ENCODE measurements around the gene ROPN1L.

Gene ROPN1L

GRCh38 chr5:10432059-10433008, 9.3 kb upstream of the ROPN1L start:
- ATAC-seq (ENCODE audit: insufficient read depth, low read depth) (no peak), DNase-seq (no peak)
- TF ChIP-seq, protein P1, sequence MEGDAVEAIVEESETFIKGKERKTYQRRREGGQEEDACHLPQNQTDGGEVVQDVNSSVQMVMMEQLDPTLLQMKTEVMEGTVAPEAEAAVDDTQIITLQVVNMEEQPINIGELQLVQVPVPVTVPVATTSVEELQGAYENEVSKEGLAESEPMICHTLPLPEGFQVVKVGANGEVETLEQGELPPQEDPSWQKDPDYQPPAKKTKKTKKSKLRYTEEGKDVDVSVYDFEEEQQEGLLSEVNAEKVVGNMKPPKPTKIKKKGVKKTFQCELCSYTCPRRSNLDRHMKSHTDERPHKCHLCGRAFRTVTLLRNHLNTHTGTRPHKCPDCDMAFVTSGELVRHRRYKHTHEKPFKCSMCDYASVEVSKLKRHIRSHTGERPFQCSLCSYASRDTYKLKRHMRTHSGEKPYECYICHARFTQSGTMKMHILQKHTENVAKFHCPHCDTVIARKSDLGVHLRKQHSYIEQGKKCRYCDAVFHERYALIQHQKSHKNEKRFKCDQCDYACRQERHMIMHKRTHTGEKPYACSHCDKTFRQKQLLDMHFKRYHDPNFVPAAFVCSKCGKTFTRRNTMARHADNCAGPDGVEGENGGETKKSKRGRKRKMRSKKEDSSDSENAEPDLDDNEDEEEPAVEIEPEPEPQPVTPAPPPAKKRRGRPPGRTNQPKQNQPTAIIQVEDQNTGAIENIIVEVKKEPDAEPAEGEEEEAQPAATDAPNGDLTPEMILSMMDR (IDR thresholded peaks at IDR 0.05; ENCODE audit: borderline replicate concordance, extremely low read depth, low read length, poor library complexity, severe bottlenecking), result no peak
- no peak for TF ChIP-seq EZH2 (IDR thresholded peaks at IDR 0.05; ENCODE audit: borderline replicate concordance, low read depth, low read length, severe bottlenecking)
- H4K20me1 ChIP-seq (ENCODE audit: insufficient read depth, low read length), result no peaks in the 10 kb centered on the region
- H3K27ac ChIP-seq (ENCODE audit: low read length), result no peak overlapping the region
- H3K9ac ChIP-seq (ENCODE audit: low read depth, low read length), result no peak overlapping the region
- no peaks in the 10 kb centered on the region for H3K9me3 ChIP-seq (ENCODE audit: insufficient read depth, low read length, severe bottlenecking)
- peaks cover 71% of the 10 kb centered on the region for H3K36me3 ChIP-seq (ENCODE audit: insufficient read depth, low read length)
- H3K4me3 ChIP-seq (ENCODE audit: low read depth in 1 of 2, low read length in 2 of 2), result no peak overlapping the region
- H3K4me1 ChIP-seq (ENCODE audit: insufficient read depth, low read length), result no peaks in the 10 kb centered on the region
- no peak overlapping the region for H3K4me2 ChIP-seq (ENCODE audit: insufficient read depth, low read length)
- no peaks in the 10 kb centered on the region for H3K27me3 ChIP-seq (ENCODE audit: insufficient read depth, low read length, poor library complexity)
- H2AFZ ChIP-seq (ENCODE audit: low read depth, low read length), result no peak overlapping the region
- H3K79me2 ChIP-seq (ENCODE audit: insufficient read depth, low read length), result no peaks in the 10 kb centered on the region

GRCh38 chr5:10434392-10434791, 7.3 kb upstream of the ROPN1L start:
- ATAC-seq (ENCODE audit: insufficient read depth, low read depth), result peak; percentile 52; the same call in 1 of the 3 replicates
- peaks cover 53% of the 10 kb centered on the region for H3K36me3 ChIP-seq (ENCODE audit: insufficient read depth, low read length)

DNA sequence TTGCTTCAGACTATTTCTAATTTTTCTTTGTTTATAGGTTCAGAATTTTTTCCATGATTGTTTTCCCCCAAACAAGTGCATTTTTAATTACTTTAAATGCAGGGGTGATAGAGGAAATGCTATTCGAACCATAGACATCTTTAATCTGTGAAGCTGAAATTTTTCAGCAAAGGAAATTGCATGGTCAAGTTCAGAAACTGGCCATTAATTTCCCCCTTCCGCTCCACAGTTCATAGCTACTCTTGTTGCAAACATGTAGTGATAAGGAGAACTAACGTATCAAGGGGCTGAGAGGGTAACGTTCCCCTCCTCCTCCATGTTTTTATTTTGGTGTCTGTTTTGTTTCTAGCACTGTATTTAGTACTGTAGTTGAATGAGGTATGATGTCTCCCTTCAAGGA, 3.4 kb upstream of the ROPN1L start:
- no peak for DNase-seq
- no peak for ATAC-seq (ENCODE audit: insufficient read depth, low read depth)

More at GRCh38 chr5:10434392-10434791, 7.3 kb upstream of the ROPN1L start:
- no peaks in the 10 kb centered on the region for H3K79me2 ChIP-seq (ENCODE audit: insufficient read depth, low read length)
- no peak overlapping the region for H3K4me3 ChIP-seq (ENCODE audit: low read depth in 1 of 2, low read length in 2 of 2)
- H3K9ac ChIP-seq (ENCODE audit: low read depth, low read length), result no peak overlapping the region
- no peaks in the 10 kb centered on the region for H4K20me1 ChIP-seq (ENCODE audit: insufficient read depth, low read length)
- no peaks in the 10 kb centered on the region for H3K4me1 ChIP-seq (ENCODE audit: insufficient read depth, low read length)
- no peak for DNase-seq
- no peaks in the 10 kb centered on the region for H3K9me3 ChIP-seq (ENCODE audit: insufficient read depth, low read length, severe bottlenecking)
- no peak overlapping the region for H2AFZ ChIP-seq (ENCODE audit: low read depth, low read length)
- no peak overlapping the region for H3K27ac ChIP-seq (ENCODE audit: low read length)
- no peak overlapping the region for H3K4me2 ChIP-seq (ENCODE audit: insufficient read depth, low read length)
- TF ChIP-seq, protein P1 (IDR thresholded peaks at IDR 0.05; ENCODE audit: borderline replicate concordance, extremely low read depth, low read length, poor library complexity, severe bottlenecking), result no peak
- no peak for TF ChIP-seq EZH2 (IDR thresholded peaks at IDR 0.05; ENCODE audit: borderline replicate concordance, low read depth, low read length, severe bottlenecking)
- H3K27me3 ChIP-seq (ENCODE audit: insufficient read depth, low read length, poor library complexity), result no peaks in the 10 kb centered on the region

More for the DNA sequence above, 3.4 kb upstream of the ROPN1L start:
- Histone ChIP-seq H3K9ac (ENCODE audit: low read depth, low read length) (no peak overlapping the region), H3K27me3 (ENCODE audit: insufficient read depth, low read length, poor library complexity) (no peaks in the 10 kb centered on the region), H4K20me1 (ENCODE audit: insufficient read depth, low read length) (no peaks in the 10 kb centered on the region), H3K9me3 (ENCODE audit: insufficient read depth, low read length, severe bottlenecking) (no peaks in the 10 kb centered on the region), H3K4me1 (ENCODE audit: insufficient read depth, low read length) (peaks cover 22% of the 10 kb centered on the region), H3K27ac (ENCODE audit: low read length) (no peak overlapping the region), H3K79me2 (ENCODE audit: insufficient read depth, low read length) (no peaks in the 10 kb centered on the region), H3K4me3 (ENCODE audit: low read depth in 1 of 2, low read length in 2 of 2) (no peak overlapping the region), H3K4me2 (ENCODE audit: insufficient read depth, low read length) (no peak overlapping the region), H2AFZ (ENCODE audit: low read depth, low read length) (no peak overlapping the region), H3K36me3 (ENCODE audit: insufficient read depth, low read length) (peaks cover 16% of the 10 kb centered on the region)
- TF ChIP-seq, protein P1 (IDR thresholded peaks at IDR 0.05; ENCODE audit: borderline replicate concordance, extremely low read depth, low read length, poor library complexity, severe bottlenecking), result no peak
- TF ChIP-seq EZH2 (IDR thresholded peaks at IDR 0.05; ENCODE audit: borderline replicate concordance, low read depth, low read length, severe bottlenecking), result no peak

Data from DND-41 (cell line).